HepG2 (cell line): Measurements from ENCODE around the gene SNX15. TPM values are rescaled to one million over a fixed set of nuclear protein-coding genes. Genes with fewer than 3 reads are reported as not detected.

Source experiments
- BRD4 ChIP-seq: sonication (generic); formaldehyde crosslinking; IDR thresholded peaks from 2 replicates; pipeline ENCODE4 v1.4.0; 2020; ENCODE audit warnings: missing genetic modification reagents
- CAMTA2 ChIP-seq: sonication (generic); formaldehyde crosslinking; IDR thresholded peaks from 2 replicates; pipeline ENCODE4 v1.4.0; 2020; ENCODE audit warnings: mild to moderate bottlenecking, missing genetic modification reagents, borderline replicate concordance
- E2F1 ChIP-seq: sonication (generic); formaldehyde crosslinking; IDR thresholded peaks from 2 replicates; pipeline ENCODE4 v1.5.0; 2020; ENCODE audit warnings: missing genetic modification reagents
- ETS1 ChIP-seq: sonication (generic); formaldehyde crosslinking; IDR thresholded peaks from 2 replicates; pipeline ENCODE4 v1.4.0; 2020; ENCODE audit warnings: missing genetic modification reagents
- FOXJ3 ChIP-seq: sonication (generic); formaldehyde crosslinking; IDR thresholded peaks from 2 replicates; pipeline ENCODE4 v1.4.0; 2020; ENCODE audit warnings: missing genetic modification reagents, mild to moderate bottlenecking, borderline replicate concordance
- FUBP1 ChIP-seq: sonication (generic); formaldehyde crosslinking; IDR thresholded peaks from 2 replicates; pipeline ENCODE4 v1.5.1; 2020; ENCODE audit warnings: missing genetic modification reagents, mild to moderate bottlenecking, borderline replicate concordance
- GATAD1 ChIP-seq: IDR thresholded peaks from 2 replicates; pipeline ENCODE4 v1.6.1; 2016; ENCODE audit warnings: missing genetic modification reagents, missing compliant biosample characterization
- HNF1B ChIP-seq: sonication (generic); formaldehyde crosslinking; IDR thresholded peaks from 2 replicates; pipeline ENCODE4 v1.5.1; 2020; ENCODE audit warnings: mild to moderate bottlenecking, moderate library complexity, missing genetic modification reagents
- ISL2 ChIP-seq: sonication (generic); formaldehyde crosslinking; IDR thresholded peaks from 2 replicates; pipeline ENCODE4 v1.5.0; 2020; ENCODE audit warnings: missing genetic modification reagents
- SMYD3 ChIP-seq: sonication (generic); formaldehyde crosslinking; IDR thresholded peaks from 2 replicates; pipeline ENCODE4 v1.8.1; 2023; ENCODE audit warnings: mild to moderate bottlenecking, missing genetic modification reagents
- SSRP1 ChIP-seq: IDR thresholded peaks from 2 replicates; pipeline ENCODE4 v1.6.1; 2016; ENCODE audit warnings: control low read depth
- TAF1 ChIP-seq: sonication (generic); formaldehyde crosslinking; IDR thresholded peaks from 2 replicates; pipeline ENCODE4 v1.4.0; 2020; ENCODE audit warnings: missing genetic modification reagents
- TARDBP ChIP-seq: sonication (generic); formaldehyde crosslinking; IDR thresholded peaks from 2 replicates; pipeline ENCODE4 v1.8.0; 2022; ENCODE audit warnings: mild to moderate bottlenecking, missing genetic modification reagents
- U2AF1 ChIP-seq: fragments of 200-400 bp; formaldehyde crosslinking; optimal IDR thresholded peaks from 2 replicates; pipeline ENCODE3; 2017; ENCODE audit warnings: mild to moderate bottlenecking, low read depth, low read length
- ZNF335 ChIP-seq: sonication (generic); formaldehyde crosslinking; IDR thresholded peaks from 2 replicates; pipeline ENCODE4 v1.4.0; 2020; ENCODE audit warnings: missing genetic modification reagents
- ZNF451 ChIP-seq: sonication (generic); formaldehyde crosslinking; IDR thresholded peaks from 2 replicates; pipeline ENCODE4 v1.5.0; 2020; ENCODE audit warnings: mild to moderate bottlenecking, missing genetic modification reagents
- ZNF574 ChIP-seq: sonication (generic); formaldehyde crosslinking; IDR thresholded peaks from 2 replicates; pipeline ENCODE4 v1.4.0; 2020; ENCODE audit warnings: missing genetic modification reagents
- ZNF788 ChIP-seq: sonication (generic); formaldehyde crosslinking; IDR thresholded peaks from 2 replicates; pipeline ENCODE4 v1.5.0; 2020; ENCODE audit warnings: mild to moderate bottlenecking, missing genetic modification reagents, borderline replicate concordance
- ZNF878 ChIP-seq: sonication (generic); formaldehyde crosslinking; IDR thresholded peaks from 2 replicates; pipeline ENCODE4 v1.8.1; 2023; ENCODE audit warnings: mild to moderate bottlenecking, missing genetic modification reagents, moderate library complexity
- polyA plus RNA-seq, 8 experiments: library from polyadenylated mRNA; depleted of rRNA in 3 of 8; stranded (reverse) in 7 of 8; unstranded in 1 of 8; fragments of >200 nt; fragmentation: Illumina TruSeq in 4 of 8; extraction: Trizol in 4 of 8; gene quantifications; 2 replicates each; pipeline versions ENCODE4 v1.2.1 to v1.2.3, GENCODE V29; 2011 to 2016; ENCODE audit warnings: low read depth in 4 of 8, missing spikeins in 1 of 8, mixed read lengths in 1 of 8; ENCODE audit not compliant: insufficient read depth in 1 of 8
- total RNA-seq, 5 experiments: library from RNA; depleted of rRNA; stranded (reverse); fragments of >200 nt; fragmentation: Illumina TruSeq; extraction: Trizol; gene quantifications; 2 replicates each; pipeline ENCODE4 v1.2.3, GENCODE V29; 2016; ENCODE audit warnings: low read depth in 1 of 5

The SNX15 gene
- total and polyA plus RNA-seq, 2 of the 13 experiments (the other 11 are each of a cell fraction or from before 2014, with no cell fraction given): 19.1 to 22.6 TPM

- 0 out of 2 replicates have a peak, but pooled peaks have one; percentile 22 for TF ChIP-seq BRD4 (CRISPR knock-in tag)
- peak; percentile 64 for TF ChIP-seq TAF1 (CRISPR knock-in tag)
- TF ChIP-seq CAMTA2 (CRISPR knock-in tag): 0 out of 2 replicates have a peak, but pooled peaks have one; percentile 79
- peak; percentile 51 for TF ChIP-seq U2AF1
- TF ChIP-seq TARDBP (CRISPR knock-in tag): peak; percentile 57; the same call in 1 of the 2 replicates
- 0 out of 2 replicates have a peak, but pooled peaks have one; percentile 23 for TF ChIP-seq ZNF878 (CRISPR knock-in tag)
- TF ChIP-seq FOXJ3 (CRISPR knock-in tag): 0 out of 2 replicates have a peak, but pooled peaks have one; percentile 52
- peak; percentile 69; the same call in 1 of the 2 replicates for TF ChIP-seq HNF1B
- peak; percentile 58; the same call in 1 of the 2 replicates for TF ChIP-seq SMYD3 (CRISPR knock-in tag)
- peak; percentile 64 for TF ChIP-seq ZNF574
- TF ChIP-seq E2F1 (CRISPR knock-in tag): peak; percentile 57; the same call in 1 of the 2 replicates
- peak; percentile 59; the same call in 1 of the 2 replicates for TF ChIP-seq ZNF788 (CRISPR knock-in tag)
- TF ChIP-seq ZNF451 (CRISPR knock-in tag): peak; percentile 70; the same call in 1 of the 2 replicates
- TF ChIP-seq SSRP1 (CRISPR knock-in tag): no peak
- no peak for TF ChIP-seq ZNF335 (CRISPR knock-in tag)
- TF ChIP-seq ETS1 (CRISPR knock-in tag): 0 out of 2 replicates have a peak, but pooled peaks have one; percentile 37
- no peak; the same call in 1 of the 2 replicates for TF ChIP-seq FUBP1
- peak; percentile 55; the same call in 1 of the 2 replicates for TF ChIP-seq GATAD1 (CRISPR knock-in tag)
- peak; percentile 59 for TF ChIP-seq ISL2 (CRISPR knock-in tag)
Observed at GRCh38 chr11:65027213-65028067, at the start of gene SNX15 (continued).
